ENCODE results near the gene PHC2. TPM values are rescaled to one million over a fixed set of nuclear protein-coding genes. Genes with fewer than 3 reads are reported as not detected.

PHC2 gene
- total RNA-seq, 2 experiments from 2014 or later = 34.0 to 35.0 TPM

DNA sequence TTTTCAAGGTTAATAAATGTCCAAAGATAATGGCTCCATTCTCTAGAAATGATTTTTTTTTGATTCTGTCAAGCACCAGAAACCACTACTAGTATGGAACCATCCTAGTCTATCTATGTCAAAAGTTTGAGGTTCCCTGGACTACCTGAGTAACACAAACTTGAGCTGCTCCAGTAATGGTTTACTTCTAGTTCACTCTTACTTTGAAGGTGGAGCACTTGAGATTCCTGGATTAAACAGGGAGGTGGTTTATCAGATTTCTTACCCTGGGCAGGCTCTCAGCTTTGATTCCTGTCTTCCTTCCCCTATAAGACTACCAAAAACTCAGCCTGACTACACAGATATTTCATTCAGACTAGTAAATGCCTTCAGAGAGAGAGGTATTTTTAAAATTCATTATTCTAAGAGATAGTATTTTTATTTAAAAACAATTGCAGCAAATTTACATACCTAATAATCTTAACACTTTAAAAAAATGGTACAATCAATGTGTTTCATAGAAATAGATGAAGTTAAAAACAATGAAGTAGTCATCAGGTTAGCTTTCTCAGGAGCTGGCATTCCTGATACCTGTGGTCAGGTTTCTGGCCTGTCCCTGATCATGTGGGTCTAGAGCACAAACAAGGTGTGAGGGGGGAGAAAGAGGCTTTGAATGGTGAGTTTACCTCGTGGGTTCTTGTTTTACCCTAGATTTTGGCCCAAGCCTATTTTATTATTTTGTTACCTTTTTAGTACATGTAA, 23.4 kb downstream of the PHC2 start:
- POLR2A ChIA-PET = no interaction called here
- Histone ChIP-seq H3K9me2 (ENCODE audit: insufficient read depth, low read length) (no peaks in the 10 kb centered on the region), H3K4me3 (ENCODE audit: low read depth, low read length, poor library complexity, severe bottlenecking) (no peak overlapping the region), H3K79me2 (ENCODE audit: insufficient read depth, low read depth, low read length) (no peaks in the 10 kb centered on the region), H3K4me2 (ENCODE audit: low read length) (no peak overlapping the region), H3K9me3 (ENCODE audit: low read length) (0 out of 2 replicates have a peak, but pooled peaks cover 4% of the 10 kb centered on the region), H3K27ac (ENCODE audit: low read depth, low read length, poor library complexity, severe bottlenecking) (no peak overlapping the region), H3K4me1 (ENCODE audit: insufficient read depth, low read length, poor library complexity, severe bottlenecking) (no peaks in the 10 kb centered on the region), H2AFZ (ENCODE audit: low read length) (no peak overlapping the region), H4K20me1 (ENCODE audit: insufficient read depth, low read length) (no peaks in the 10 kb centered on the region), H3K36me3 (ENCODE audit: insufficient read depth, low read length) (no peaks in the 10 kb centered on the region)
- CTCF ChIA-PET (ENCODE audit: unreplicated experiment) = no interaction called here
- TF ChIP-seq, protein P1, sequence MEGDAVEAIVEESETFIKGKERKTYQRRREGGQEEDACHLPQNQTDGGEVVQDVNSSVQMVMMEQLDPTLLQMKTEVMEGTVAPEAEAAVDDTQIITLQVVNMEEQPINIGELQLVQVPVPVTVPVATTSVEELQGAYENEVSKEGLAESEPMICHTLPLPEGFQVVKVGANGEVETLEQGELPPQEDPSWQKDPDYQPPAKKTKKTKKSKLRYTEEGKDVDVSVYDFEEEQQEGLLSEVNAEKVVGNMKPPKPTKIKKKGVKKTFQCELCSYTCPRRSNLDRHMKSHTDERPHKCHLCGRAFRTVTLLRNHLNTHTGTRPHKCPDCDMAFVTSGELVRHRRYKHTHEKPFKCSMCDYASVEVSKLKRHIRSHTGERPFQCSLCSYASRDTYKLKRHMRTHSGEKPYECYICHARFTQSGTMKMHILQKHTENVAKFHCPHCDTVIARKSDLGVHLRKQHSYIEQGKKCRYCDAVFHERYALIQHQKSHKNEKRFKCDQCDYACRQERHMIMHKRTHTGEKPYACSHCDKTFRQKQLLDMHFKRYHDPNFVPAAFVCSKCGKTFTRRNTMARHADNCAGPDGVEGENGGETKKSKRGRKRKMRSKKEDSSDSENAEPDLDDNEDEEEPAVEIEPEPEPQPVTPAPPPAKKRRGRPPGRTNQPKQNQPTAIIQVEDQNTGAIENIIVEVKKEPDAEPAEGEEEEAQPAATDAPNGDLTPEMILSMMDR (conservative IDR thresholded peaks at IDR 0.05; ENCODE audit: low read length) = no peak
- no peak for TF ChIP-seq EZH2phosphoT487 (IDR thresholded peaks at IDR 0.05; ENCODE audit: borderline replicate concordance, low read depth, low read length)
- BruUV-seq (replicated peaks) = no TSS peak
- intact Hi-C loops (cut with micrococcal nuclease; ENCODE audit: unreplicated experiment) = no loop called here
- DNase-seq (ENCODE audit: low spot score) = no peak

DNA sequence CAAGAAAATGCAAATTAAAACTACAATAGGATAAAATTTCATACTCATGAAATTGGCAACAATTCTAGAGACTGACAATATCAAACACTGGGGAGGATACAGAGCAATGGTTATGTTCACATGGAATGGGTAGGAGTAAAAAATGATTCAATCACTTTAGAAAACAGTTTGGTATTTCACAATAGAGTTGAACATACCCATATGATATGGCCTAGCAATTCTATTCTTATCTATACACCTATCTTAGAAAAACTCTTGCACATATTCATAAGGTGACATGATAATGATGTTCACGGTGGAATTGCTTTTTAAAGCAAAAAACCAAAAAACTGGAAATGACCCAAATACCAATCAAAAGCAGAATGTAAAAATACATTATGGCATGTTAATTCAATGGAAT, 28.7 kb downstream of the PHC2 start:
- H3K36me3 ChIP-seq (ENCODE audit: insufficient read depth, low read length) = no peaks in the 10 kb centered on the region
- POLR2A ChIA-PET = no interaction called here
- H3K4me3 ChIP-seq (ENCODE audit: low read depth, low read length, poor library complexity, severe bottlenecking) = no peak overlapping the region
- no peaks in the 10 kb centered on the region for H4K20me1 ChIP-seq (ENCODE audit: insufficient read depth, low read length)
- H3K79me2 ChIP-seq (ENCODE audit: insufficient read depth, low read depth, low read length) = no peaks in the 10 kb centered on the region
- 0 out of 2 replicates have a peak, but pooled peaks cover 4% of the 10 kb centered on the region for H3K9me3 ChIP-seq (ENCODE audit: low read length)
- no TSS peak for BruUV-seq (replicated peaks)
- no peak overlapping the region for H2AFZ ChIP-seq (ENCODE audit: low read length)
- H3K27ac ChIP-seq (ENCODE audit: low read depth, low read length, poor library complexity, severe bottlenecking) = no peak overlapping the region
- intact Hi-C loops (cut with micrococcal nuclease; ENCODE audit: unreplicated experiment) = no loop called here
- CTCF ChIA-PET (ENCODE audit: unreplicated experiment) = no interaction called here
- H3K9me2 ChIP-seq (ENCODE audit: insufficient read depth, low read length) = no peaks in the 10 kb centered on the region
- no peaks in the 10 kb centered on the region for H3K4me1 ChIP-seq (ENCODE audit: insufficient read depth, low read length, poor library complexity, severe bottlenecking)
- TF ChIP-seq EZH2phosphoT487 (IDR thresholded peaks at IDR 0.05; ENCODE audit: borderline replicate concordance, low read depth, low read length) = no peak
- TF ChIP-seq, protein P1 (conservative IDR thresholded peaks at IDR 0.05; ENCODE audit: low read length) = no peak
- no peak overlapping the region for H3K4me2 ChIP-seq (ENCODE audit: low read length)
- no peak for DNase-seq (ENCODE audit: low spot score)

DNA sequence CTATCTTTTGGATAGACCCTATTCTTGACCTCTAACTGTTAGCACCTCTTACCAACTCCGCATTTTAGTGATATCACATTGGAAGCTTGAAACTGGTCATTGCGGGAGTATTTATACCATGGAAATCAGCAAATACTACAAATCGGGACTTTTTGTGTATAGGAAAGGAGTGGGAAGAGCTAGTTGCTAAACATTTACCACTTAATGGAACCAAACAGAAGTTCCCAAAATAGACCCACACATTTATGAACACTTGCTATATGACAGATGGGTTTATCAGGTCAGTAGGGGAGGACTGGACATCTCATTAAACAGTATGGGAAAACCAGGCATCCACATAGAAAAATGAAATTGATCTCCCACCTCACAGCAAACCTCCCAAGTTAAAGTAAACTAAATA, 29.4 kb downstream of the PHC2 start:
- no peak overlapping the region for H3K4me3 ChIP-seq (ENCODE audit: low read depth, low read length, poor library complexity, severe bottlenecking)
- no peak overlapping the region for H3K27ac ChIP-seq (ENCODE audit: low read depth, low read length, poor library complexity, severe bottlenecking)
- no peaks in the 10 kb centered on the region for H4K20me1 ChIP-seq (ENCODE audit: insufficient read depth, low read length)
- H3K9me3 ChIP-seq (ENCODE audit: low read length) = no peaks in the 10 kb centered on the region
- no peaks in the 10 kb centered on the region for H3K4me1 ChIP-seq (ENCODE audit: insufficient read depth, low read length, poor library complexity, severe bottlenecking)
- intact Hi-C loops (cut with micrococcal nuclease; ENCODE audit: unreplicated experiment) = no loop called here
- no peaks in the 10 kb centered on the region for H3K9me2 ChIP-seq (ENCODE audit: insufficient read depth, low read length)
- POLR2A ChIA-PET = no interaction called here
- CTCF ChIA-PET (ENCODE audit: unreplicated experiment) = no interaction called here
- H2AFZ ChIP-seq (ENCODE audit: low read length) = no peak overlapping the region
- H3K36me3 ChIP-seq (ENCODE audit: insufficient read depth, low read length) = no peaks in the 10 kb centered on the region
- BruUV-seq (replicated peaks) = no TSS peak
- TF ChIP-seq EZH2phosphoT487 (IDR thresholded peaks at IDR 0.05; ENCODE audit: borderline replicate concordance, low read depth, low read length) = no peak
- TF ChIP-seq, protein P1 (conservative IDR thresholded peaks at IDR 0.05; ENCODE audit: low read length) = no peak
- no peaks in the 10 kb centered on the region for H3K79me2 ChIP-seq (ENCODE audit: insufficient read depth, low read depth, low read length)
- H3K4me2 ChIP-seq (ENCODE audit: low read length) = no peak overlapping the region
- no peak for DNase-seq (ENCODE audit: low spot score)

Measured in OCI-LY7 (cell line).